Putamen (tissue), 1 donor: Measurements from ENCODE around the gene LATS1.
"Not testable (repeated sequence)": the region's sequence is repeated elsewhere in the genome, so short reads cannot be mapped to it uniquely, and the experiment has no call there.

Experiments used
- DNase-seq: peaks from one replicate; pipeline ENCODE4 v3.0.0-alpha.2; 2016; ENCODE audit warnings: low spot score

Gene LATS1

DNA sequence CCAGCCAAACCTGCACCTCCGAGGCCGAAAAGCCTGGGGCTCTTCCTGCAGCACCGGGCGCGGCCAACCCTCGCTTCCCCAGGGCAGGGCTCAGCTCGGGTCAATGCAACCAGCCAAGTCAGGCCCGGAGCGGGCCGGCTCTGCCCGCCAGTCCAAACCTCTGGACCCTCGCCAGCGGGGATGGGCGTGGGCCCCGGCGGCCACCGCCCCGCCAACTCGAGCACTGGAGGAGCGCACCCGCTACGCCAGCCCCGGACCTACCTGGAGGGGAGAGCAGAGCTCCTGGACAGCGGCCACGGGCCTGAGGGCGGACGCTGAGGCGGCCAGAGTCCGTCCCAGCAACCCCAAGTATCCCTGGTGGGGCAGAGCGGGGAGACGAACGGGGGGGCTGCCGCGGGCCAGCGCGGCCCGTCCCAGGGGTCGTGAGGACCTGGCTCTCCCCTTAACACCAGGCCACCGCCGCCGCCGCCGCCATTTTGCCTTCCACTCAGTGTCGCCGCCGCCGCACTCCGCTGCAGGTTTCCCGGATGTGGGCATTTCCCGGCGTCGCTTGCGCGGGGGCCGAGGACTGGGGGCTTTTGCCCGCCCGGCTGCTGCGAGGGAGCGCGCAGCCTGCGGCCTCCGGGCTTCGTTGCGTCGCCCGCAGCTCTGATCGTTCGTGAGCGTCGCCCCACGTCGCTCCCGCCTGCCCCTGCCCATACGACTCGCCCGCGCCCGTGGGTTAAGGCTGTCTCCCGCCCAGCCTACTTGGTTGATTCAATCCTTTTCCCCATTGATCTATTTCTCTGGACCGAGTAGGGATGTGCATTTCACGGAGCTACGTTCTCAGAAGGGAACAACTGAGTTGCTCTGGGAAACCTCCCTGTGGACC is at the start of gene LATS1:
Gene LATS1, minus strand, starts transcription at position 514 of the 871 bp plus-strand sequence. CDS start 15,975 bp downstream, outside the sequence.
- DNase-seq = peak; percentile 88

DNA sequence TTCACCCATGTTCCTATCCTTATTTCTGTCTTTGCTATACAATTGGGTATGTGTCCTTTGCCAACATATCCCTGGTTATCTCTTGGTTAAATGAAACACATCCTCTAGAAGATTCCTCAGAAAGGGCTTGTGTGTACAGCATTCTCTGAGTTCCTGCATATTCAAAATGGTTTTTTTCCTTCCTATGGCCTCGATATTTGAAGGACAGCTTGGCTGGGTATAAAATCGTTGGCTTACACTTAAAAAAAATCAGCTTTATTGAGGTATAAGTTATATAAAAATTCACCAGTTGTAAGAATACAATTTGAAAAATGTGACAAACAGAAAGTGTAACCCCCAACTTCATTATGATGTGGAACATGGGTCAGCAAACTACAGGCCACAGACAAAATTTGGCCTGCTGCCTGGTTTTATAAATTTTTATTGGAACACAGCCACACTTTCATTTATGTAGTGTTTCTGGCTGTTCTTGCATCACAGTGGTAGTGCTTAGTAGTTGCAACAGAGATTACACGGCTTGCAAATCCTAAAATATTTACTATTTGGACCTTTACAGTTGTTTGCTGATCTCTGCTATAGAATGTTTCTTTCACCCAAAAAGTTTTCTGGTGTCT is 48.4 kb upstream of the LATS1 start:
- DNase-seq = no peak

DNA sequence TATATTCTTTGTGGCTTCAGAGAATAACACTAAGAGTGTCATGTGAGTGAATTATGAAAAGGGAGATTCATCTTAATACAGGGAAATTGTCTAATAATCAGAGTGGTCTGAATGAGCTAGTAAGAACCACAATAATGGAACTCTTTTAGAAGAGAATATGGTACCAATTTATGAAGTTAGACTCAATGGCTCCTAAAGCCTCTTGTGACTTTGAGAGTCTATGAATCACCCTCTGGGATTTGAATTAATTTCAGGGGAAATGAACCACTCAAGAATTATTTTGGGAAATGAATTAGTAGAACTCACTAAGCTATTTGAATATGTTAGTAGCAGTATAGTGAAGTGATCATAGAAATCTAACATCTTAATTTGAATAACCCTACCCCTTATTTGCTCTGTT is 46.0 kb upstream of the LATS1 start:
- peak; percentile 26 for DNase-seq

DNA sequence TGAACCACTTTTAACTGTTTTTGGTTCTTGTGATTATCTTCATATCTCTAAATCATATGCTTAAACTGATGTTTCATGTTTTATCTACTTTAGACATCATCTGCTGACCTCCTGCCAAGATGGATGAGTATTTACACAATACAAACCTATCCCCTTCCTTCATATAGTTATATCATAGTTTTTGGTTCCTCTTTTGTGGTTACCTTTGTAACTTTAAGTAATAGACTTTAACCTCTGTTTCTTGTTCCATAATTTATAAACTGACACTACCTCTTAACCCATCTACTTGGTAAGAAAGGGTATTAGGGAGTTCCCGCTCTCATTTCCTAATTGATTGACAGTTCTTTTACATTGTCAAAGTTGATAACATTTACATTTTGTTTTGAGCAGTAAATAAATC is 43.5 kb upstream of the LATS1 start:
- no peak for DNase-seq

DNA sequence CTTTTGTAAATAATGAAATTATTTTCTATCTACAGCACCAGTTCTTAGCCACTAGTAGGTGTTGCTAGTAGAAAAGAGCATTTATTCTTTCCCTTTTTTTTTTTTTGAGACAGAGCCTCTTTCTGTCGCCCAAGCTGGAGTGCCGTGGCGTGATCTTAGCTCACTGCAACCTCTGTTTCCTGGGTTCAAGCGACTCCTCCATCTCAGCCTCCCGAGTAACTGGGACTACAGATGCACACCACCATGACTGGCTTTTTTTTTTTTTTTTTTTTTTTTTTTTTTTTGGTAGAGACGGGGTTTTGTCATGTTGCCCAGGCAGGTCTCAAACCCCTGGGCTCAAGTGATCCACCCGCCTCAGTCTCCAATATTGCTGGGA is 38.3 kb upstream of the LATS1 start:
- DNase-seq = no peak

DNA sequence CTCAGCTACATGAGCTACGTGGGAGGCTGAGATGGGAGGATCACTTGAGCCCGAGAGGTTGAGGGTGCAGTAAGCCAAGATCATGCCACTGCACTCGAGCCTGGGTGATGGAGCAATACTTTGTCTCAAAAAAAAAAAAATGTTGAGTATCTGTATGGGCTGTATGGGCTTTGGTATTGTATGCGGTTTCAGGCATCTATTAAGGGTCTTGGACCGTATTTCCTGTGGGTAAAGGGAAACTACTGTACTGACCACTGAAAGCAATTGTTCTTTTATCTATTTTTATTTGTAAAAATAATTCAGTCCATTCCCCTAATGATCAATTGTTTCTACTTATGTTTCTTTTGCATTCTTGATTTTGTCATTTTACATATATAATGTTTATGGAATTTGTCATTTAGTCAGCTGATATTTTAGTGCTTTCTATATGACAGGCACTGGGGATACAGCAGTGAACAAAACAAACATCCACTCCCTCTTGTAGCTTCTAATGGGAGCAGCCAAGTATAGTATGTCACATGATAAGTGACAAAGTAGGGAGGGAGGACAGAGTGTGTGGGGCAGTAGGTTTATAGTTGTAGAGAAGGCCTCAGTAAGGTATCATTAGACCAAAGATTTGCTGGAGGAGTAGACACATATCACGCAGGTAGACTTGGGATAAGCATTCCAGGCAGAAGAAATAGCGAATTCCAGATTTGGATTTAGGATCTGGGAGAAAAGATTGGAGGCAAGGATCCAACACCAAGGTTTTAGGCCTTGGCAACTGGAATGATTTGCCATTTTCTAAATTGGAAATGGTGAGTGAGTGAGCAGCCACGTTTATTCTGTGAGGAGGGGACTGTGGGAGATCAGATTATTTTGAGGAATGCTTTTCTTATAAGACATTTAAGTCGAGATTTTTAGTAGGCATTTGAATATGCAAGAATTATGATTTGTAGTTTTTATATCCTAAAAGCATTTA is 37.7 kb upstream of the LATS1 start:
- DNase-seq = no peak

DNA sequence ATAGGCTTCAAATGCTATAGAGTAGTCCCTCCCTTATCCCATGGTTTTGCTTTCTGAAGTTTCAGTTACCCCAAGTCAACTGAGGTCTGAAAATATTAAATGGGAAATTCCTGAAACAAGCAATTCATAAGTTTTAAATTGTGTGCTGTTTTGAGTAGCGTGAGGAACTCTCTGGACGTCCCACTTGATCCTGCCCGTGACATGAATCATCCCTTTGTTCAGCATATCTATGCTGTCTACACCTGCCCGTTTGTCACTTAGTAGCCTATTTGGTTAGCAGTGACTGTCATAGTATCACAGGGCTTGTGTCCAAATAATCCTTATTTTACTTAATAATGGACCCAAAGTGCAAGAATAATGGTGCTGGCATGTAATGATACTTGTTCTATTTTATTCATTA is 36.6 kb upstream of the LATS1 start:
- no peak for DNase-seq

DNA sequence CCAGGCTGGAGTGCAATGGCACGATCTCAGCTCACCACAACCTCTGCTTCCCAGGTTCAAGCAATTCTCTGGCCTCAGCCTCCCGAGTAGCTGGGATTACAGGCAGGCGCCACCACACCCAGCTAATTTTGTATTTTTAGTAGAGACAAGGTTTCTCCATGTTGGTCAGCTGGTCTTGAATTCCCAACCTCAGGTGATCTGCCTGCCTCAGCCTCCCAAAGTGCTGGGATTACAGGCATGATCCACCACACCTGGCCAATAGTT is 35.4 kb upstream of the LATS1 start:
- not testable (repeated sequence) for DNase-seq

DNA sequence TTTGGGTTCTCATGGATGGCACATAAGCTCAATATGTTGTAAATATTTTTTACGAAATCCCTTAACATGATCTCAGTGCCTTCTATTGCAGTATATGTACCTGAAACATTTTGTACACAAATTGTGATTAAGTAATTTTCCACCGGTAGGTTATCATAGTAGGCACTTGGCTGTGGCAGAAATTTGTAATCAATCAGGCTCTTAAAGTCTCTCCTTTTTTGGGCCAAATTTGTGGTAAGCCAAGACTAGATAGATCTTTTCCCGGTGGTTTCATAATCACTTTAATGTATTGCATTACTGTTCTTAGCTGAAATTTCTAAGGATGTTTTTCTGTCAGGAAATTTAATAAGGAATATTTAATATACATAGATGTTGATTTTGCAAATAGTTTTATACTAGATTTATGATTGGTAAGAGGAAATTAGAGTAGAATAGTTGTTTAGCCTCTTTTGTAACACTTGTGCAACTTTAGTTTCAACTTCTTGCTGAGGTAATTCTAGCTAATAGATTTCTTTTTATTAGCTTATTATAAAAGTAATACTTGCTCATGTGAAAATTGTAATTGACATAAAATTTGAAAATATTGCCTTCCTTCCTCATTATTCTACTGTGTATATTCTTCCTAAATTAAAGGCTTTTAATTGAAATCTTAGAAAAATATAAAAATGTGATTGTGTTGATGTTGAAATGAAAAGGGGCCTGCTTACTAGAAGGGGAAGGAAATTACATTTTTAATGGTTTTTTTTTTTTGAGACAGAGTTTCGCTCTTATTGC is 34.9 kb upstream of the LATS1 start:
- no peak for DNase-seq

DNA sequence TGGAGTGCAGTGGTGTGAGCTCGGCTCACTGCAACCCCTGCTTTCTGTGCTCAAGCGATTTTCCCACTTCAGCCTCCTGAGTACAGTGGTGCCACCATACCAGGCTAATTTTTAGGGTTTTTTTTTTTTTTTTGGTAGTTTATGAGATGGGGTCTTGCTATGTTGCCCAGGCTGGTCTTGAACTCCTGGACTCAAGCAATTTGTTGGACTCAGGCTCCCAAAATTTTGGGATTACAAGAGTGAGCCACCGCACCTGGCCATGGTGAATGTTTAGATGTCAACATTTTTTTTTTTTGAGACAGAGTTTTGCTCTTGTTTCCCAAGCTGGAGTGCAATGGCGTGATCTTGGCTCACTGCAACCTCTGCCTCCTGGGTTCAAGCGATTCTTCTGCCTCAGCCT is 34.0 kb upstream of the LATS1 start:
- DNase-seq = not testable (repeated sequence)

DNA sequence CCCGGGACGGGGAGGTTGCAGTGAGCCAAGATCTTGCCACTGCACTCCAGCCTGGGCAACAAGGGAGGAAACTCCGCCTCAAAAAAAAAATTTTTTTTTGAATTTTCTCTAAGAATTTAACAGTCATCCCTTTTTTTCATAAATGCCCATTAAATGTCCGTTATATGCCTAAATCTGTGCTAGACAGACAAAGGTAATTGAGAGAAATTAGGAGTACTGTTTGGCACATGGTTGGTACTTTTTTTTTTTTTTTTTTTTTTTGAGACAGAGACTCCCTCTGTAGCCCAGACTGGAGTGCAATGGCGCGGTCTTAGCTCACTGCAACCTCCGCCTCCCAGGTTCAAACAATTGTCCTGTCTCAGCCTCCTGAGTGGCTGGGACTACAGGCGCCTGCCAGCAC is 33.3 kb upstream of the LATS1 start:
- no peak for DNase-seq

DNA sequence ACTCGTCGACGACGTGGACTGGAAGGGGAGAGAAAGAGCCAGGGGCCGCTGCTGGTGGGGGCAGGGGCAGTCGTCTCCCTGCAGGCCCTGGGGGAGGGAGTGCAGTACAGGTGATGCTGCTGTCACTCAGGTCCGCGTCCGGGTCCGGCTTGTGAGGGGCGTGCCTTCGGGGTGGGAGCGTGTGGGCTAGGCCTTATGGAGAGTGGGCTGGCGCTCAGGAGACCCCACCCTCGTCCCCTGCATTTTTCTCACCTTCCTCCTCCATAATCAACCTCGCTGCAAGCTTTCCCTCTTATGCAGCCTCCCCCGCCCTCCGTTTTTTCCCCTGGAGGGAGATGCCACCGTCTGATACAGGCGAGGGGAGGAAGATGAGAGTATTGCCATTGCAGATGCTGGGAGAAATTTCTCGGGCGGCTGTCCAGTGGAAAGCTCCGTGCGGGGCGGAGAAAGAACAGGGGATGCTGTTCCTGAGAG is 32.3 kb upstream of the LATS1 start:
- DNase-seq = peak; percentile 57

DNA sequence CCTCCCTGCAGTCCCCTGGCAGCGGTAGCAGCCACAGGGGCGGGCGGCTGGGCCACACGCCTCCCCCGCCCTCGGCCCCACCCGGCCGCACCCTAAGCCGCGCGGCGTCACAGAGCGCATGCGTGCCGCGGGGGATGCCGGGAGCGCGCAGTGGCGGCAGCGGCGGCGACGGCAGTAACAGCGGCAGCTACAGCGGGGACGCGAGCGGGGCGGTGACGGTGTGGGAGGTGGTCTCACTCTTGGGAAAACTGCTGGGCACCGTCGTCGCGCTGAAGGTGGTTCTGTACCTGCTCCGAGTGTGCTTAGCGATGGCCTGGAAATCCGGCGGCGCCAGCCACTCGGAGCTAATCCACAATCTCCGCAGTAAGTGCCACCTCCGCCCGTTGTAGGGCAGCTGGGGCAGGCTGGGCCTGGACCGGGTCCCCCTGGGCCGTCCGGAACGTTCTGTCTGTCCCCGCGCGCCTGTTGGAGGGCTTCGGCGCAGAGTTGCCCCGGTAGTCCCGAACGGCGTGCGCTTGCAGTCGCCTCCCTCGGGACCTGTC is 31.8 kb upstream of the LATS1 start, which contains the start of gene PCMT1:
Gene PCMT1, plus strand, starts transcription at position 148 of the 542 bp plus-strand sequence. Its CDS starts 161 bp downstream, at position 309.
- peak; percentile 91 for DNase-seq

DNA sequence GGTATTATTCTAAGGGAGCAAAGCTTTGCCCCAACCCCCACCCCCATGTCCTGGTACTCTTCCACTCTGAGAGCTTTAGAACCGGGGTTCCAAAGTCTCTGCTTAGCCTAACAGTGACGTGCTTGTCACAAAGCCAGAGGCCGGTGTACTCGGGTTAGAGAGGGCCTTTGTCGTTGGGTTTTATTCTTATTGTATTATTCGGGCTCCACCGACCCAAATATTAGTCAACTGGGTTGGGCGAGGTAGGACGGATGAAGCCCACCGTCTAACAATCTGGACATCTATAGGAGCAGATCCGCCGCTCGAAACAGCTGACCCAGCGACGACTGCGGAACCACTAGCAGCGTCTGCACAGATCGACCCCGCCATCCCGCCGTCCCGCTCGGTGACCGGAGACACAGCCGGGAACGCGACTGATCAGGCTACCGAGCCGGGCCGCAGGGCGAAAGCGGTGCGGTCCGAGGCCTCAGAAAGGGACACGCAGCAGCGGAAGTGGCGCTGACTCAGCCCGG is 31.2 kb upstream of the LATS1 start:
- DNase-seq = not testable (repeated sequence)

DNA sequence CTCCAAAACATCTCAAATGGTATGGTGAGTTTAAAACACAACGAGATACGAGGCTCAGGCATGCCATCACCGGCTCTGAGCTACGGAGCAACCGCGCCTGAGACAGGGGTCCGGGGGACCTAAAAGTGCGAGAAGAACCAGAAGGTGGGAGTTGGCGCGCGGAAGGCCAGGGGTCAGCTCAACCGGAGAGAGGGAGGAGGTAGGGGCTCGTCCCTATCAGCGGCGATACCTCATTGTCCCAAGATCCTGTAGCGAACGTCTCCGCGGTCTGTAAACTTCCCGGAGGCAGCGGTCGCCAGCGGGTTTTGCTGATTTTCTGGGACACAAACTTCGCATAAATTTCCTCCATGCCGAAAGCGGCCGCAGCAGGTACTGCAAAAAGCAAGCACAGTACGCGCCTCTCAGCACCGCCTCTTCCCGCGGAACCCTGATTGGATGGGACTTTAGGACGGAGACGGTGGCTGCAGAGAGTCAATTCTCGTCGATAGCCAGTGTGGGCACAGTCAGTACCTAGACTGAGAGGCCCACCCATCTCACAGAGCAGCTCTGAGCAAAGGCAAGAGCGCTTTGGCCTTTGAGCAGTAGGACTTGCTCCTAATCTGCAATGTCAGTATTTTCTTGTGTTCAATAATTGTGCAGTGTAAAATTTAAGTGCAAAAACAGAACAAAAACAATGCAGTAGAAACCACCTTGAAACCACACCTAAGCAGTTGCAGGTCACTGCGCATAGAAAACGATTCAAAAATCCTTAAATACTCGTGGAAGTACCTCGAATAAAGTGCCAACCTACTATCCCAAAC is 28.4 kb upstream of the LATS1 start, which contains the start of gene NUP43:
Gene NUP43, minus strand, starts transcription at position 383 of the 800 bp plus-strand sequence. Its CDS starts 34 bp downstream, at position 349.
- peak; percentile 92 for DNase-seq

DNA sequence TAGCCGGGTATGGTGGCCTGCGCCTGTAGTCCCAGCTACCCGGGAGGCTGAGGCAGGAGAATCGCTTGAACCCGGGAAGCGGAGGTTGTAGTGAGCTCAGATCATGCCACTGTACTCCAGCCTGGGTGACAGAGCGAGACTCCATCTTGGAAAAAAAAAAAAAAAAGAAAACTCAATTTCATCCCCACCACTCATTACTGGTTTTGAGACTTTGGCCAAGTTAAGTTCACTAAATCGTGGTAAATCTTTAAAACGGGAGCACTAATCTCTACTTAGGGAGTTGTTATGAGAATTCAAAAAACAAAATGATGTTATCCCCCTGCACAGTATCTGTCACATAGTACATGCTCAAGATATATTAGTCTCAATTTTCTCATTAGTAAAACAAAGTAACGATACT is 27.4 kb upstream of the LATS1 start:
- DNase-seq = not testable (repeated sequence)

DNA sequence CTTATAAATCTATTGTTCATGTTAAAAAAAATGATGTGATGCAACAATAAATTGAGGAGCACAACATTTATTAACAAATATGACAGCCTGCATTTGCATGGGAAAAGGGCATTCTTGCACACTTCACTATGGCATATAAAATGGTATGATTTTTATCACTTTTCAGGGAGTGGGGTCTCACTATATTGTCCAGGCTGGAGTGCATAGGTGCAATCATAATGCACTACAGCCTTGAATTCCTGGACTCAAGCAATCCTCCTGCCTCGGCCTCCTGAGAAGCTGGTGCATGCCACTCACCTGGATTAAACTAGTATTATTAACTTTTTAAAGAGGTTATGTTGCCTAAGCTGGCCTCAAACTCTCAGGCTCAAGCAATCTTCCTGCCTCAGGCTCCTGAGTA is 17.0 kb upstream of the LATS1 start:
- no peak for DNase-seq

DNA sequence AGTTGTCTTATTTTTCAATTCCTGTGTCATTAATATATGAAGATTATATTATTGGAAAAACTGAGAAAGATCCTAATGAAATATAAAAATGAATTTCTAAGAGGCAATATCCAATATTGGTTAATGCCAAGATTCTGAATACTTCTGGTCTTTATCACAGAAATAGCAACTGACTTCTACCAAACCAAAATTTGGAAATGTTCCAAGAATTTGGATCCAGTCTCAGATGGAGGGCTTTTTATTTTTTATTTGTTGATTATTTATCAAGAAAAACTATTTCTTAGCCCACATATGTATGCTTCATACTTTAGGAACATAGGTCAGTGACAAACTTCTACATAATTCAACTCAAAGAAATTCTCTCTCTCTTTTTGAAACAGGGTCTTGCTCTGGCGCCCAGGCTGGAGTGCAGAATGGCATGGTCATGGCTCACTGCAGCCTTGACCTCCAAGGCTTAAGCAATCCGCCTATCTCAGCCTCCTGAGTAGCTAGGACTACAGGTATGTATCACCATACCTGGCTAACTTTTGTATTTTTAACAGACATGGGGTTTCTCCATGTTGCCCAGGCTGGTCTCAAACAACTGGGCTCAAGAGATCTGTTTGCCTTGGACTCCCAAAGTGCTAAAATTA is 15.3 kb upstream of the LATS1 start:
- no peak for DNase-seq

DNA sequence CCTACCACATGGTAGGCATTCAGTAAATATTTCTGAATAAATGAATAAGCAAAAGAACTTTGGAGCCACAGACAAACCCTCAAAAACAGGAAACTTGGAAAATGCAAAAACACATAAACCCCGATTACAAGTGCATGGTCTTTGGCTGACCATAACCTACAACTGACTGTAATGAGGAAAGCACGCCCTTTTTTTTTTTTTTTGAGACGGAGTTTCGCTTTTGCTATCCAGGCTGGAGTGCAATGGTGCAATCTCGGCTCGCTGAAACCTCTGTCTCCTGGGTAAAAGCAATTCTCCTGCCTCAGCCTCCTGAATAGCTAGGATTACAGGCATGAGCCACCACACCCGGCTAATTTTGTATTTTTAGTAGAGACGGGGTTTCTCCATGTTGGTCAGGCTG is 11.9 kb upstream of the LATS1 start:
- DNase-seq = no peak
